NCI-H1105 treated with DMSO at 0.1 percent for 48 hours (cell line): ENCODE results near the gene IGF1R.

ENCODE experiments used
- DNase-seq: peaks from one replicate; lab custom pipeline; 2025; lab: John Stamatoyannopoulos, UW

IGF1R gene

GRCh38 chr15:98909968-98910885, 261.9 kb downstream of the IGF1R start:
- DNase-seq: no peak

GRCh38 chr15:98914626-98915025, 266.3 kb downstream of the IGF1R start:
- no peak for DNase-seq

- no peak for DNase-seq
Observed at GRCh38 chr15:98916826-98917225, 268.5 kb downstream of the IGF1R start.

GRCh38 chr15:98917417-98917816, 269.1 kb downstream of the IGF1R start:
- DNase-seq: no peak

GRCh38 chr15:98920091-98920880, 271.9 kb downstream of the IGF1R start:
- no peak for DNase-seq

GRCh38 chr15:98923171-98923570, 274.8 kb downstream of the IGF1R start:
- no peak for DNase-seq

- DNase-seq: no peak
Observed at GRCh38 chr15:98923579-98923978, 275.2 kb downstream of the IGF1R start.

- no peak for DNase-seq
Observed at GRCh38 chr15:98924401-98925049, 276.2 kb downstream of the IGF1R start.

GRCh38 chr15:98926236-98926635, 277.9 kb downstream of the IGF1R start:
- DNase-seq: no peak

- DNase-seq: no peak
Observed at GRCh38 chr15:98927022-98927421, 278.7 kb downstream of the IGF1R start.

- no peak for DNase-seq
Observed at GRCh38 chr15:98927996-98928395, 279.7 kb downstream of the IGF1R start.

- no peak for DNase-seq
Observed at GRCh38 chr15:98930576-98930975, 282.2 kb downstream of the IGF1R start.

- DNase-seq: no peak
Observed at GRCh38 chr15:98931004-98931403, 282.7 kb downstream of the IGF1R start.

GRCh38 chr15:98933406-98933805, 285.1 kb downstream of the IGF1R start:
- DNase-seq: no peak

GRCh38 chr15:98935736-98936135, 287.4 kb downstream of the IGF1R start:
- no peak for DNase-seq

- DNase-seq: no peak
Observed at GRCh38 chr15:98937413-98938104, 289.2 kb downstream of the IGF1R start.

GRCh38 chr15:98938105-98938417, 289.7 kb downstream of the IGF1R start:
- no peak for DNase-seq

- DNase-seq: no peak
Observed at GRCh38 chr15:98938799-98939198, 290.5 kb downstream of the IGF1R start.

- no peak for DNase-seq
Observed at GRCh38 chr15:98939311-98940080, 291.2 kb downstream of the IGF1R start.

GRCh38 chr15:98941595-98942255, 293.4 kb downstream of the IGF1R start:
- DNase-seq: no peak

- DNase-seq: no peak
Observed at GRCh38 chr15:98942431-98942830, 294.1 kb downstream of the IGF1R start.
